ENCODE results near the gene S100A9.
A peak's percentile ranks its signal among the peaks of the same experiment; 100 is the strongest.
"Not testable (repeated sequence)": the region's sequence is repeated elsewhere in the genome, so short reads cannot be mapped to it uniquely, and the experiment has no call there.

S100A9 gene

GRCh38 chr1:153357853-153358690 lies at the start of gene S100A9:
S100A9 (plus strand) TSS chr1:153357854; CDS start chr1:153358284, 430 bp downstream.
- Histone ChIP-seq H3K9me3 (no peaks in the 10 kb centered on the region), H3K4me2 (peak within 1 kb of the TSS; percentile 57), H4K20me1 (no peaks in the 10 kb centered on the region), H3K36me3 (no peaks in the 10 kb centered on the region), H3K27ac (no peak within 1 kb of the TSS), H3K9ac (no peak within 1 kb of the TSS), H3K4me3 (no peak within 1 kb of the TSS), H3K27me3 (no peaks in the 10 kb centered on the region), H3K4me1 (peaks cover 22% of the 10 kb centered on the region)
- TF ChIP-seq Cebpa-rat (IDR thresholded peaks at IDR 0.05) = no peak

GRCh38 chr1:153308540-153308939 lies 49.1 kb upstream of the S100A9 start:
- H3K9me3 ChIP-seq = no peaks in the 10 kb centered on the region
- H3K9ac ChIP-seq = no peak overlapping the region
- H3K4me3 ChIP-seq = no peak overlapping the region
- H3K27me3 ChIP-seq = no peaks in the 10 kb centered on the region
- H3K36me3 ChIP-seq = no peaks in the 10 kb centered on the region
- H4K20me1 ChIP-seq = no peaks in the 10 kb centered on the region
- H3K27ac ChIP-seq = no peak overlapping the region
- TF ChIP-seq Cebpa-rat (IDR thresholded peaks at IDR 0.05) = no peak
- no peak overlapping the region for H3K4me2 ChIP-seq
- H3K4me1 ChIP-seq = peaks cover 48% of the 10 kb centered on the region

GRCh38 chr1:153309441-153309840 lies 48.2 kb upstream of the S100A9 start:
- peaks cover 48% of the 10 kb centered on the region for H3K4me1 ChIP-seq
- TF ChIP-seq Cebpa-rat (IDR thresholded peaks at IDR 0.05) = no peak
- H3K9ac ChIP-seq = no peak overlapping the region
- no peaks in the 10 kb centered on the region for H4K20me1 ChIP-seq
- H3K4me3 ChIP-seq = no peak overlapping the region
- peak overlapping the region; percentile 53 for H3K4me2 ChIP-seq
- no peaks in the 10 kb centered on the region for H3K36me3 ChIP-seq
- H3K27me3 ChIP-seq = no peaks in the 10 kb centered on the region
- H3K27ac ChIP-seq = no peak overlapping the region
- H3K9me3 ChIP-seq = no peaks in the 10 kb centered on the region

- Histone ChIP-seq H4K20me1 (no peaks in the 10 kb centered on the region), H3K27me3 (no peaks in the 10 kb centered on the region), H3K4me3 (no peak overlapping the region), H3K4me2 (peak overlapping the region; percentile 53), H3K27ac (0 out of 2 replicates have a peak overlapping the region, but pooled peaks have one; percentile 26), H3K9ac (no peak overlapping the region), H3K4me1 (peaks cover 46% of the 10 kb centered on the region), H3K9me3 (peaks cover 5% of the 10 kb centered on the region; the same call in 1 of the 2 replicates), H3K36me3 (no peaks in the 10 kb centered on the region)
- TF ChIP-seq Cebpa-rat (IDR thresholded peaks at IDR 0.05) = no peak
These were observed 47.1 kb upstream of the S100A9 start for GRCh38 chr1:153310526-153310925.

- H4K20me1 ChIP-seq = no peaks in the 10 kb centered on the region
- no peaks in the 10 kb centered on the region for H3K36me3 ChIP-seq
- no peak within 1 kb of the TSS for H3K4me2 ChIP-seq
- TF ChIP-seq Cebpa-rat (IDR thresholded peaks at IDR 0.05) = no peak
- no peak within 1 kb of the TSS for H3K9ac ChIP-seq
- H3K4me1 ChIP-seq = peaks cover 25% of the 10 kb centered on the region
- no peak within 1 kb of the TSS for H3K4me3 ChIP-seq
- H3K9me3 ChIP-seq = peaks cover 7% of the 10 kb centered on the region; the same call in 1 of the 2 replicates
- no peak within 1 kb of the TSS for H3K27ac ChIP-seq
- no peaks in the 10 kb centered on the region for H3K27me3 ChIP-seq
These were observed 45.0 kb upstream of the S100A9 start, which contains the start of gene PGLYRP3 for GRCh38 chr1:153312570-153313186. PGLYRP3 (minus strand) TSS chr1:153312952; CDS start chr1:153310665, 2,287 bp downstream.

- Histone ChIP-seq H3K36me3 (no peaks in the 10 kb centered on the region), H3K27me3 (no peaks in the 10 kb centered on the region)
- no peak for TF ChIP-seq Cebpa-rat (IDR thresholded peaks at IDR 0.05)
These were observed 44.4 kb upstream of the S100A9 start for GRCh38 chr1:153313288-153313687.

GRCh38 chr1:153314388-153314787 lies 43.3 kb upstream of the S100A9 start:
- not testable (repeated sequence) for H4K20me1 ChIP-seq, H3K27me3 ChIP-seq, H3K9ac ChIP-seq, H3K9me3 ChIP-seq, H3K36me3 ChIP-seq, H3K27ac ChIP-seq, H3K4me3 ChIP-seq, H3K4me2 ChIP-seq
- peaks cover 21% of the 10 kb centered on the region for H3K4me1 ChIP-seq

More at GRCh38 chr1:153313288-153313687, 44.4 kb upstream of the S100A9 start:
- Histone ChIP-seq H3K4me1 (peaks cover 22% of the 10 kb centered on the region), H3K9ac (no peak overlapping the region), H4K20me1 (no peaks in the 10 kb centered on the region), H3K9me3 (peaks cover 7% of the 10 kb centered on the region; the same call in 1 of the 2 replicates), H3K4me2 (no peak overlapping the region), H3K27ac (no peak overlapping the region), H3K4me3 (no peak overlapping the region)

GRCh38 chr1:153316013-153316412 lies 41.6 kb upstream of the S100A9 start:
- H3K4me1 ChIP-seq, H3K36me3 ChIP-seq, H3K27me3 ChIP-seq, H3K4me2 ChIP-seq, H4K20me1 ChIP-seq, H3K27ac ChIP-seq, H3K9ac ChIP-seq, H3K4me3 ChIP-seq: not testable (repeated sequence)
- H3K9me3 ChIP-seq = peaks cover 21% of the 10 kb centered on the region

GRCh38 chr1:153318145-153318544 lies 39.5 kb upstream of the S100A9 start:
- not testable (repeated sequence) for H3K36me3 ChIP-seq, H3K27me3 ChIP-seq, H3K9ac ChIP-seq, H3K4me3 ChIP-seq, H3K27ac ChIP-seq, H3K4me1 ChIP-seq, H3K4me2 ChIP-seq, H4K20me1 ChIP-seq
- H3K9me3 ChIP-seq = peaks cover 39% of the 10 kb centered on the region

GRCh38 chr1:153322568-153322967 lies 35.1 kb upstream of the S100A9 start:
- TF ChIP-seq Cebpa-rat (IDR thresholded peaks at IDR 0.05) = no peak
- Histone ChIP-seq H3K4me3 (no peak overlapping the region), H3K4me1 (peaks cover 22% of the 10 kb centered on the region), H3K4me2 (no peak overlapping the region), H3K9me3 (peaks cover 52% of the 10 kb centered on the region), H3K27me3 (no peaks in the 10 kb centered on the region), H3K9ac (no peak overlapping the region), H3K27ac (no peak overlapping the region), H4K20me1 (no peaks in the 10 kb centered on the region), H3K36me3 (peaks cover 5% of the 10 kb centered on the region; the same call in 1 of the 2 replicates)
